HG02678 (cell line): ENCODE data around the gene LGALS8.
"Not testable (repeated sequence)": the region's sequence is repeated elsewhere in the genome, so short reads cannot be mapped to it uniquely, and the experiment has no call there.

Experiments used
- ATAC-seq: cut with Tn5 transposase; IDR thresholded peaks from one replicate; pipeline ENCODE4 v1.9.1; 2021; ENCODE audit warnings: mild to moderate bottlenecking, moderate library complexity; ENCODE audit not compliant: unreplicated experiment

LGALS8 gene

DNA sequence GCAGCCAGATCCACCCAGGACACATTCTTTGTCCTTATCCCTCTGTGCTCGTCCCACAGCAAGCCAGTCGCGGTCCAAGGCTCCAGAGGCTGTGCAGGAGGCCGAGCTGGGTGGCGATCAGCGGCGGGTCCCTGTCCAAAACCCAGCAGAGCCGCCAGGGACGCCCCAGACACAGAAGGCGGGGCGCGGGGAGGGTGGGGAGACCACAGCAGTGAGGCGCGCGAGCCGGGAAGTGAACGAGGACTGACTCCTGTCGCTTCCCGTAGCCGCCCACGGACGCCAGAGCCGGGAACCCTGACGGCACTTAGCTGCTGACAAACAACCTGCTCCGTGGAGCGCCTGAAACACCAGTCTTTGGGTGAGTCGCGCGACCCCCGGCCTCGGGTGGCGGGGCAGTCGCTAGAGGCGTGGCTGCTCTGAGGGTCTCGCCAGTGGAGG lies at the start of gene LGALS8:
Gene LGALS8 (plus strand): TSS at position 279 of the 438 bp plus-strand sequence. CDS start 2,089 bp downstream, outside the sequence.
- peak; percentile 71 for ATAC-seq

GRCh38 chr1:236476019-236476418 lies 47.8 kb upstream of the LGALS8 start:
- no peak for ATAC-seq

DNA sequence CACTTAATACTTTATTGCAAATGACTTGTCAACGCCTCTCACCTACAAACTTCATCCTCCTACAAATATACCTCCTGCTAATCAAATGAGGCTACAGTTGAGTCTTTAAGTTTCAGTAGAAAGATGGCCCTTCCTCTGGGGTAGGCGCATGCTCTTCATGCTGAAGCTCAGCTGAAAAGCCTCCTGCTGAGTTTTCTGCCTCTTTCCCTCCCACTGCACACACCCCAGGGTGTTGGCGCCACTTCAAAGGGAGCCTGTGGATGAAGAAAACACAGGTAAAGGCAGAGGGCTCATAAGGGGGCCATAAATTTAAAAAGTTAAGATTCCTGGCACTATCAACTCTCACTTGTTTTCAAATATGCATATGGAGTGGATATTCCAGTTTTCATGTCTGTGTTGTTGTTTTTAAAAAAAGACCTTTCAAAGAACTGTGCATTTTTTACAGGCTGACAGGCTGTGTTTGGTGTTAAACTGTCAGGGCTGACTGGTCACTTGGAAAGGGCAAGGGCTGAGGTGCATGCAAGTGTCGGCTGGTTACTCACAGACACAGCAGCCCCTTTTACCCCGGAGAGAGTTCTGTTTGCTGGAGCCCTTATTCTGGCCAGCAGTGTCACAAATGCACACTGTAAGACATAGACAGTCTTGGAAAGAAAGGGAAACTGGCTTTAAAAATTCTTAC lies 42.9 kb upstream of the LGALS8 start:
- no peak for ATAC-seq

DNA sequence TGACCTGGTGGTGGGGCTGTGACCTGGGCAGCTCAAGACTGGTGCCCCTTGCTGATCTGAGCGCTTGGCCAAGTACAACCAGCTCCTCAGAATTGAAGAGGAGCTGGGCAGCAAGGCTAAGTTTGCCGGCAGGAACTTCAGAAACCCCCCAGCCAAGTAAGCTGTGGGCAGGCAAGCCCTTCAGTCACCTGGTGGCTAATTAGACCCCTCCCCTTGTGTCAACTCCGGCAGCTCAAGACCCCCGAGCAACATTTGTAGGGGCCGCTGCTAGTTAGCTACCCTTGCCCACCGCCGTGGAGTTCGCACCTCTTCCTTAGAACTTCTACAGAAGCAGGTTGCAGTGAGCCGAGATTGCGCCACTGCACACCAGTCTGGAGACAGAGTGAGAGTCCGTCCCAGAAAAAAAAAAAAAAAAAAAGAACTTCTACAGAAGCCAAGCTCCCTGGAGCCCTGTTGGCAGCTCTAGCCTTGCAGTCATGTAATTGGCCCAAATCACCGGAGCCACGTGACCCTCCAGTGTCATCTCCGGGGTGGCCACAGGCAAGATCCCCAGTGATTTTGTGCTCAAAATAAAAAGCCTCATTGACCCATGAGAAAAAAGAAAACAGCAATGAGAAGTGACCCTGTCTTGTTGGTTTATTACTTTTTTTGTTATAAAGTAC lies 39.3 kb upstream of the LGALS8 start:
- no peak for ATAC-seq

DNA sequence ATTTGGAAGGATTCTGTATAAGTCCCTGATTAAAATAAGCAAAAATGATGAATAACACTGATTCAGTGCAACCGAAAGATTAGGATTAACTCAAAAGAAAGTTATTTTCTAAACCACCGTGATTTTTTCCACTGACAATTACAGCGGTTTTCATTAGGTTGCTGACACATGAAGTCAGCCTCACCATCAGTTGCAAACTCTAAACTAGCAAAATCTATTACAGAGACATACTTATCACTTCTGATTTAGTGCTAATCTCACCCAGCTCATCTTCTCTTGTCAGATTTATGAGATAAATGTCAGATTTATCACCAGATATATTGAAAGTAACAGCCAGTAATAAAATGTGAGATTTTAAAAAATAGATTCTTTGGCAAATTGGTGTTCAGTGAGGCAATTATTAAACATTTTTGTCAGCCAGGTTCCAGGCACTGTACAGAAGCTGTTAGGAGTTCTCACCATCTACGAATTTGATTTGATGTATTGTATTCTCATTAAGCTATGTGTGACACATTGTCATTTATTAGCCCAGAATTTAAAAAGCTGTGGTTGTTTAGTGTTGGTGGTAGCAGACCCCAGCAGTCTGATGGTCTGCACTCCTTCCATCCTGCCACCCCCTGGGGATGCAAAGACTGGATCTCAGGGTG lies 37.3 kb upstream of the LGALS8 start:
- no peak for ATAC-seq

DNA sequence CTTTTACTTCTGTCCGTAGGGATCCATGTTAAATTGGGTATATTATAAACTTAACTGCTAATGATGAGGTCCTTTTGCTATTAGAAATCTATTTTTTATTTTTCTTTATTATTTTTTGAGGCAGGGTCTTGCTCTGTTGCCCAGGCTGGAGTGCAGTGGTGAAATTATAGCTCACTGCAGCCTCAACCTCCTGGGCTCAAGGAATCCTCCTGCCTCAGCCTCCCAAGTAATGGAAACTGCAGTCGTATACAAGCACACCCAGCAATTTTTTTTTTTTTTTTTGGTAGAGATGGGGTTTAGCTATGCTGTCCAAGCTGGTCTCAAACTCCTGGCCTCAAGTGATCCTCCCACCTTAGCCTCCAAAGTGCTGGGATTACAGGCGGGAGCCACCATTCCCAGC lies 34.6 kb upstream of the LGALS8 start:
- ATAC-seq, result not testable (repeated sequence)

DNA sequence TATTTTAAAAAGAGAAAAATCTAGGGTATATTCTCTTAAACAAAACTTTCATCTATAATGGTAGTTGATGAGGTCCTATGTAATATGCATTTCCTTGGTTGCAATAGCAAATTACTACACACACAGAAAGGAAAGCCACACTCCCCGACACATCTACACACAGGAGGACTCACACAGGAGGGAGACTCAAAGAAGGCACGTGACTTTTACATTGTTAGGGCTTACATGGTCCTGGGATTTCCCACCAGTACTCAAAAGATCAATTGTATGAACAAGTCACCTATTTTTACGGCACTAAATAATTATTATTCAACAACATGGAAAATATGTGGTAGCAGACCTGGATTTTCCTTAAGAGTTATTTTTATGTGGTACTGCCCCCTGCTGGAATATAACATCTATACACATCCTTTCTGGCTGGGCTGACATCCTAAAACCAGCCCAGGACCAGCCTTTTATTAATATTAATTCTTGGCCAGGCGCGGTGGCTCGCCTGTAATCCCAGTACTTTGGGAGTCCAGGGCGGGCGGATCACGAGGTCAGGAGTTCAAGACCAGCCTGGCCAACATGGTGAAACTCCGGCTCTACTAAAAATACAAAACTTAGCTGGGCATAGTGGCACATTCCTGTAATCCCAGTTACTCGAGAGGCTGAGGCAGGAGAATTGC lies 33.9 kb upstream of the LGALS8 start:
- no peak for ATAC-seq

- ATAC-seq, result no peak
Observed at GRCh38 chr1:236491469-236492136, 32.2 kb upstream of the LGALS8 start.

DNA sequence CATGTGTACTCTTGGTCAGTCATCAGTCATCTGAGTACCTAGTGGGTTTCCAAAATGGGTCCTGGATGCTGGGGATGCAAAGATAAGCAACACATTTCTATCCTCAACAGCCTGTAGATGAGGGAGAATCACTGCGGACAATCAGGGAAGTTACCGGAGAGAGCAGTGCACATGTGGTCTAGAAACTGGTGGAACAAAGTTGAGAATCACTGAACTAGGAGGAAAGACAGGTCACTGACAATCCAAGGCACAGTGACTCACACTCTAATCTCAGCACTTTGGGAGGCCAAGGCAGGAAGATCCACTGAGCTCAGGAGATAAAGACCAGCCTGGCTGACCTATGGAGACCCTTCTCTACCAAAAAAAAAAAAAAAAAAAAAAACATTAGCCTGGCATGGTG lies 31.4 kb upstream of the LGALS8 start:
- ATAC-seq, result no peak

- ATAC-seq, result no peak
Observed at GRCh38 chr1:236494082-236494481, 29.7 kb upstream of the LGALS8 start.

GRCh38 chr1:236494586-236495466 lies 29.0 kb upstream of the LGALS8 start:
- ATAC-seq, result no peak

DNA sequence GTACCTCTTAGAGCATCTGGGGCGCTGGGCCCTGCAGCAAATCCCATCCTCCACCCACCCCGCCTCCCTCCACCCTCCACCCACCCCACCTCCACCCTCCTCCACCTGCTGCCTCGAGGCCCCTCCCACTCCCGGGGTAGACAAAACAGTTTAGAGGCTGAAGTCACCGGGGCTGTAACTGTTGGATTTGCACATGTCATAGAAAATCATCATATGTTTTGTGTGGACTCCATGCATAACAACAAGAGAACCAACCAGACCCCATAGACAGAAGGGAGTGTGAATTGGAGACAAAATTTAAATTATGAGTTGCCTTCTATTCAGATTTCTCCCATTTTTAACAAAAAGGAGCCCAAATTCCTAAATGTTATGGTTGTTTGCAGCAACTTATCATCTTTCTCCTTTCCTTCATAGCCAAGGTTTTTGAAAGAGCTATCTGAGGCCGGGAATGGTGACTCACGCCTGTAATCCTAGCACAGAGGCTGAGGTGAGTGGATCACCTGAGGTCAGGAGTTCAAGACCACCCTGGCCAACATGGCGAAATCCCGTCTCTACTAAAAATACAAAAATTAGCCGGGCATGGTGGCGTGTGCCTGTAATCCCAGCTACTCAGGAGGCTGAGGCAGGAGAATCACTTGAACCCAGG lies 28.2 kb upstream of the LGALS8 start:
- no peak for ATAC-seq

- ATAC-seq, result no peak
Observed at GRCh38 chr1:236497908-236498307, 25.9 kb upstream of the LGALS8 start.

DNA sequence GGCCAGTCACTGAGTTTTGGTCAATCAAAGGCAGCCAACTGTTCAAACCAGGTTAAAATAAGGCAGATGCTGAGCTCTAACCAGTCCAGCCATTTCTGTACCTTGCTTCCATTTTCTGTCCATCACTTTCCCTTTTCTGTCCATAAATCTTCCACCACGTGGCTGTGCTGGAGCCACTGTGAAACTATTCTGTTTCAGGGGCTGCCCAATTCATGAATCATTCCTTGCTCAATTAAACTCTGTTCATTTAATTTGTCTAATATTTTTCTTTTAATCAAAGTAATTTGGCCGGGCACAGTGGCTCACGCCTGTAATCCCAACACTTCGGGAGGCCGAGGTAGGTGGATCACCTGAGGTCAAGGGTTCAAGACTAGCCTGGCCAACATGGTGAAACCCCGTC lies 22.7 kb upstream of the LGALS8 start:
- no peak for ATAC-seq

DNA sequence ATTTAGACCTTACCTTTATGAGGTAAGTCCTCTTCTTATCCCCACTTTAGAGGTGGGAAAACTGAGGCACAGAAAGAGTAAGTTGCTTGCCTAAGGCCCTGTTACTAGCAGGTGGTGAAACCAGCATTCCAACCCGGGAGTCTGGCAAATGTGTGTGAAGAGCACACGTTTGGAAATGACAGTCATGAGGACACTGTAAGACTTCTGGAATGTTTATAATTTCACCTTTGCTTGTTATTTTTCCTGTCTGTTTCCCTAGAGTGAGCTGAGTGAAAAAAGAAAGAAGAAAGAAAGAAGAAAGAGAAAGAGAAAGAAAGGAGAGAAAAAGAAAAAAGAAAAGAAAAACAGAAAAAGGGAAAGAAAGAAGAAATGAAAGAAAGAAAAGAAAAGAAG lies 21.2 kb upstream of the LGALS8 start:
- ATAC-seq, result no peak

DNA sequence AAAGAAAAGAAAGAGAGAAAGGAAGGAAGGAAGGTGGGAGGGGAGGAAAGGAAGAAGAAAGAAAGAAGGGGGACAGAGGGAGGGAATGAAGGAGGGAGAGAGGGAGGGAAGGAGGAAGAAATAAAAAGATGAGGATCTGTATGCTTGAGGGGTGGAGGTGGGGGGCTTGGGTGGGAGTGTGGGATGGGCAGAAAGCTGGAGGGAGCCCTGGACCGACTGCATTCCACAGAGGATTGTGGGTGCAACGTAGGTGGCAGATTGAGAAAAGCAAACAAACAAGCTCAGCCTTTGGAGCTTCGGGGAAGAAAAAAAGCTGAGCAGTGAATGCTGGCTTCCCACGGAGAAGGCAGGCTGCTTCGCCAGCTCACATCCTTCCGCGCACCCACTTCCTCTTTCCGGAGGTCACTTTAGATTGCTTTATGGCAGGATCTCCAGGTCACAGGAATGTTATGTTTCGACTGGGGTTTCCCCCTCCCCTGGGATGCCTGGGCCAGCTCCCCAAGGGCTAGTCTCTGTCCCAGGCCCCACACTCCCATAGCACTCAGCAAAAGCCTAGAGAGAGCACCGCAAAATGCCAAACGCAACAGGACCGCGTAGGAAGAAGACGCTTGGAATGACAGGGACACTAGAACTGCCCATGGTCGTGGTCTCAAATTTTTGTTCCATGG lies 20.7 kb upstream of the LGALS8 start:
- ATAC-seq, result peak; percentile 43

- ATAC-seq, result not testable (repeated sequence)
Observed at GRCh38 chr1:236504338-236504737, 19.4 kb upstream of the LGALS8 start.

DNA sequence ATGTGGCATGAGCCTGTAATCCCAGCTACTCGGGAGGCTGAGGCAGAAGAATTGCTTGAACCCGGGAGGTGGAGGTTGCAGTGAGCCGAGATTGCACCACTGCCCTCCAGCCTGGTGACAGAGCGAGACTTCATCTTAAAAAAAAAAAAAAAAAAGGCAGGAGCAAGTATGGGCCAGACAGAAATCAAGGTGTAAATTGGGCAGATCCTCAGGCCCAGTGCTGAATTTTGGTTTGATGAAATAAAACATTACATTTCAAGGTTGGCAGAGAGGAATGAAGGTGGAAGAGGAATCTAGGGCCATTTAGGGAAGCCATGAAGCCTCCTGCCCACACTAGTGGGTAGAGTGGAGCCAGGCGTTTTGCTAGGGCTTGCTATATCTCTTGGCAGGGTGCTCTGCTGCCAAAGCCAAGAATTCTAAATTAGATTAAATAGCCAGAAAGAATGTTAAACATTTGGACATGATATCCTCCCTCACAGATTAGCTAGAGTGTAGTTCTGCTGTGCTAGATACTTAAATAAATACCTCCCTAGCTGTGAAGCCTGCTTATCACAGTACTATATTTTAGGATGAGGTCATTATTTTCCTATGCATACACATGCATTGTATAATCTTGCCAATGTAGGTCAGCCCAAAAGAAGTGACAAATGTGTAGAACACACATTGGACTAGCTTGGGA lies 16.6 kb upstream of the LGALS8 start:
- ATAC-seq, result no peak
